ENCODE measurements around the gene KRT32.

KRT32 gene

GRCh38 chr17:41466988-41467387 is at the start of gene KRT32:
Gene KRT32 (minus strand): TSS chr17:41467386. CDS start chr17:41467325, 61 bp downstream.
- no peaks in the 10 kb centered on the region for H3K36me3 ChIP-seq (ENCODE audit: control insufficient read depth, insufficient read depth, low read length)
- WGBS (ENCODE audit: insufficient coverage, insufficient read length): no CpG with 5 or more reads among the region's 14 CpGs
- H3K27ac ChIP-seq (ENCODE audit: low read length): no peak within 1 kb of the TSS
- H3K27me3 ChIP-seq (ENCODE audit: control insufficient read depth, insufficient read depth, low read length): no peaks in the 10 kb centered on the region
- no peak for DNase-seq (ENCODE audit: low read depth, low spot score)
- H3K4me1 ChIP-seq (ENCODE audit: control insufficient read depth, insufficient read depth, low read length): no peaks in the 10 kb centered on the region
- H3K4me3 ChIP-seq (ENCODE audit: low read length): no peak within 1 kb of the TSS
- no peaks in the 10 kb centered on the region for H3K9me3 ChIP-seq (ENCODE audit: control insufficient read depth, insufficient read depth, low read length)

- no peaks in the 10 kb centered on the region for H3K27me3 ChIP-seq (ENCODE audit: control insufficient read depth, insufficient read depth, low read length)
- no peaks in the 10 kb centered on the region for H3K9me3 ChIP-seq (ENCODE audit: control insufficient read depth, insufficient read depth, low read length)
- no peak for DNase-seq (ENCODE audit: low read depth, low spot score)
- no peaks in the 10 kb centered on the region; the same call in 1 of the 2 replicates for H3K4me1 ChIP-seq (ENCODE audit: control insufficient read depth, insufficient read depth, low read length)
- no peak overlapping the region for H3K4me3 ChIP-seq (ENCODE audit: low read length)
- WGBS (ENCODE audit: insufficient coverage, insufficient read length): no CpG with 5 or more reads among the region's 14 CpGs
- no peaks in the 10 kb centered on the region for H3K36me3 ChIP-seq (ENCODE audit: control insufficient read depth, insufficient read depth, low read length)
- H3K27ac ChIP-seq (ENCODE audit: low read length): no peak overlapping the region
Observed at GRCh38 chr17:41516830-41517283, 49.7 kb upstream of the KRT32 start.

GRCh38 chr17:41516147-41516829 is 49.1 kb upstream of the KRT32 start:
- H3K36me3 ChIP-seq (ENCODE audit: control insufficient read depth, insufficient read depth, low read length): no peaks in the 10 kb centered on the region
- no peaks in the 10 kb centered on the region for H3K9me3 ChIP-seq (ENCODE audit: control insufficient read depth, insufficient read depth, low read length)
- H3K4me1 ChIP-seq (ENCODE audit: control insufficient read depth, insufficient read depth, low read length): no peaks in the 10 kb centered on the region; the same call in 1 of the 2 replicates
- H3K4me3 ChIP-seq (ENCODE audit: low read length): no peak overlapping the region
- H3K27me3 ChIP-seq (ENCODE audit: control insufficient read depth, insufficient read depth, low read length): no peaks in the 10 kb centered on the region
- DNase-seq (ENCODE audit: low read depth, low spot score): no peak
- no CpG with 5 or more reads among the region's 14 CpGs for WGBS (ENCODE audit: insufficient coverage, insufficient read length)
- no peak overlapping the region for H3K27ac ChIP-seq (ENCODE audit: low read length)

GRCh38 chr17:41513168-41513547 is 46.0 kb upstream of the KRT32 start:
- Histone ChIP-seq H3K4me1 (ENCODE audit: control insufficient read depth, insufficient read depth, low read length) (no peaks in the 10 kb centered on the region), H3K27ac (ENCODE audit: low read length) (no peak overlapping the region), H3K9me3 (ENCODE audit: control insufficient read depth, insufficient read depth, low read length) (no peaks in the 10 kb centered on the region), H3K27me3 (ENCODE audit: control insufficient read depth, insufficient read depth, low read length) (no peaks in the 10 kb centered on the region), H3K36me3 (ENCODE audit: control insufficient read depth, insufficient read depth, low read length) (no peaks in the 10 kb centered on the region), H3K4me3 (ENCODE audit: low read length) (no peak overlapping the region)
- no peak for DNase-seq (ENCODE audit: low read depth, low spot score)
- no CpG with 5 or more reads among the region's 5 CpGs for WGBS (ENCODE audit: insufficient coverage, insufficient read length)

- Histone ChIP-seq H3K4me3 (ENCODE audit: low read length) (no peak overlapping the region), H3K9me3 (ENCODE audit: control insufficient read depth, insufficient read depth, low read length) (no peaks in the 10 kb centered on the region), H3K27ac (ENCODE audit: low read length) (no peak overlapping the region), H3K27me3 (ENCODE audit: control insufficient read depth, insufficient read depth, low read length) (no peaks in the 10 kb centered on the region), H3K4me1 (ENCODE audit: control insufficient read depth, insufficient read depth, low read length) (no peaks in the 10 kb centered on the region), H3K36me3 (ENCODE audit: control insufficient read depth, insufficient read depth, low read length) (no peaks in the 10 kb centered on the region)
- WGBS (ENCODE audit: insufficient coverage, insufficient read length): no CpG with 5 or more reads among the region's 7 CpGs
- DNase-seq (ENCODE audit: low read depth, low spot score): no peak
Observed at GRCh38 chr17:41512546-41513167, 45.5 kb upstream of the KRT32 start.

GRCh38 chr17:41511716-41512115 is 44.5 kb upstream of the KRT32 start:
- H3K4me3 ChIP-seq (ENCODE audit: low read length): no peak overlapping the region
- no peak for DNase-seq (ENCODE audit: low read depth, low spot score)
- WGBS (ENCODE audit: insufficient coverage, insufficient read length): no CpG with 5 or more reads among the region's 10 CpGs
- no peaks in the 10 kb centered on the region for H3K27me3 ChIP-seq (ENCODE audit: control insufficient read depth, insufficient read depth, low read length)
- no peaks in the 10 kb centered on the region for H3K4me1 ChIP-seq (ENCODE audit: control insufficient read depth, insufficient read depth, low read length)
- H3K36me3 ChIP-seq (ENCODE audit: control insufficient read depth, insufficient read depth, low read length): no peaks in the 10 kb centered on the region
- no peak overlapping the region for H3K27ac ChIP-seq (ENCODE audit: low read length)
- H3K9me3 ChIP-seq (ENCODE audit: control insufficient read depth, insufficient read depth, low read length): no peaks in the 10 kb centered on the region

GRCh38 chr17:41511116-41511515 is 43.9 kb upstream of the KRT32 start:
- H3K27ac ChIP-seq (ENCODE audit: low read length): no peak overlapping the region
- DNase-seq (ENCODE audit: low read depth, low spot score): no peak
- H3K27me3 ChIP-seq (ENCODE audit: control insufficient read depth, insufficient read depth, low read length): no peaks in the 10 kb centered on the region
- no peaks in the 10 kb centered on the region for H3K4me1 ChIP-seq (ENCODE audit: control insufficient read depth, insufficient read depth, low read length)
- no peaks in the 10 kb centered on the region for H3K9me3 ChIP-seq (ENCODE audit: control insufficient read depth, insufficient read depth, low read length)
- no peak overlapping the region for H3K4me3 ChIP-seq (ENCODE audit: low read length)
- no CpG with 5 or more reads among the region's 4 CpGs for WGBS (ENCODE audit: insufficient coverage, insufficient read length)
- no peaks in the 10 kb centered on the region for H3K36me3 ChIP-seq (ENCODE audit: control insufficient read depth, insufficient read depth, low read length)

GRCh38 chr17:41510251-41511065 is 43.3 kb upstream of the KRT32 start:
- H3K27ac ChIP-seq (ENCODE audit: low read length): no peak overlapping the region
- no peaks in the 10 kb centered on the region for H3K27me3 ChIP-seq (ENCODE audit: control insufficient read depth, insufficient read depth, low read length)
- DNase-seq (ENCODE audit: low read depth, low spot score): no peak
- no peak overlapping the region for H3K4me3 ChIP-seq (ENCODE audit: low read length)
- H3K36me3 ChIP-seq (ENCODE audit: control insufficient read depth, insufficient read depth, low read length): no peaks in the 10 kb centered on the region
- WGBS (ENCODE audit: insufficient coverage, insufficient read length): no CpG with 5 or more reads among the region's 7 CpGs
- no peaks in the 10 kb centered on the region for H3K4me1 ChIP-seq (ENCODE audit: control insufficient read depth, insufficient read depth, low read length)
- no peaks in the 10 kb centered on the region for H3K9me3 ChIP-seq (ENCODE audit: control insufficient read depth, insufficient read depth, low read length)

GRCh38 chr17:41507315-41507880 is 40.2 kb upstream of the KRT32 start:
- no peak for DNase-seq (ENCODE audit: low read depth, low spot score)
- Histone ChIP-seq H3K4me3 (ENCODE audit: low read length) (no peak overlapping the region), H3K36me3 (ENCODE audit: control insufficient read depth, insufficient read depth, low read length) (no peaks in the 10 kb centered on the region), H3K9me3 (ENCODE audit: control insufficient read depth, insufficient read depth, low read length) (no peaks in the 10 kb centered on the region), H3K27ac (ENCODE audit: low read length) (no peak overlapping the region), H3K27me3 (ENCODE audit: control insufficient read depth, insufficient read depth, low read length) (no peaks in the 10 kb centered on the region), H3K4me1 (ENCODE audit: control insufficient read depth, insufficient read depth, low read length) (no peaks in the 10 kb centered on the region)
- WGBS (ENCODE audit: insufficient coverage, insufficient read length): no CpG with 5 or more reads among the region's 10 CpGs
